GM12891 (cell line): ENCODE data around the gene DNAJC3.
"Not testable (repeated sequence)": the region's sequence is repeated elsewhere in the genome, so short reads cannot be mapped to it uniquely, and the experiment has no call there.

Experiments
- DNase-seq: peaks from one replicate; pipeline ENCODE4 v3.0.0; 2011; ENCODE audit warnings: low spot score; ENCODE audit not compliant: insufficient read length
- FAIRE-seq: peaks from 2 replicates; lab custom pipeline; 2011; peaks lifted over from hg19 to GRCh38; lab: Jason Lieb, UNC
- PAX5 ChIP-seq: IDR thresholded peaks from 2 replicates; pipeline ENCODE4 v1.6.1; 2011; ENCODE audit warnings: low read length, moderate library complexity, mild to moderate bottlenecking; ENCODE audit not compliant: insufficient read depth, severe bottlenecking
- POLR2A ChIP-seq: IDR thresholded peaks from 2 replicates; pipeline ENCODE4 v1.6.1; 2011; ENCODE audit warnings: low read depth, low read length, control low read depth
- POLR2AphosphoS5 ChIP-seq: IDR thresholded peaks from 2 replicates; pipeline ENCODE4 v1.6.1; 2011; ENCODE audit warnings: low read depth, low read length, control low read depth
- POU2F2 ChIP-seq: IDR thresholded peaks from 2 replicates; pipeline ENCODE4 v1.6.1; 2011; ENCODE audit warnings: low read depth, mild to moderate bottlenecking, control low read depth, low read length, moderate library complexity
- SPI1 ChIP-seq: IDR thresholded peaks from 2 replicates; pipeline ENCODE4 v1.6.1; 2011; ENCODE audit warnings: low read depth, low read length, control low read depth
- TAF1 ChIP-seq: IDR thresholded peaks from 2 replicates; pipeline ENCODE4 v1.6.1; 2011; ENCODE audit warnings: low read depth, low read length, control low read depth

DNAJC3 gene

DNA sequence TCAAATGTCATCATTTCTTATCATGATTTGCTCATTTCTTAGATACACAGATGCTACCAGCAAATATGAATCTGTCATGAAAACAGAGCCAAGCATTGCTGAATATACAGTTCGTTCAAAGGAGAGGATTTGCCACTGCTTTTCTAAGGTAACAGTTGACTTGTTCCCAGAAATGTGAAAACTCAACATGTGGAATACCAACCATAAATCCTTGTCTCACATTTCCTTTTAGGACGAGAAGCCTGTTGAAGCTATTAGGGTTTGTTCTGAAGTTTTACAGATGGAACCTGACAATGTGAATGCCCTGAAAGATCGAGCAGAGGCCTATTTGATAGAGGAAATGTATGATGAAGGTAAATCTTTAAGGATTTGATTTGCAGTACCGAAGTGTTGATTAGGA lies 86.7 kb downstream of the DNAJC3 start:
- no peak for DNase-seq
- peak; percentile 63 for FAIRE-seq
- TF ChIP-seq TAF1 (no peak), POU2F2 (no peak), PAX5 (no peak), POLR2AphosphoS5 (no peak), SPI1 (no peak), POLR2A (no peak)

DNA sequence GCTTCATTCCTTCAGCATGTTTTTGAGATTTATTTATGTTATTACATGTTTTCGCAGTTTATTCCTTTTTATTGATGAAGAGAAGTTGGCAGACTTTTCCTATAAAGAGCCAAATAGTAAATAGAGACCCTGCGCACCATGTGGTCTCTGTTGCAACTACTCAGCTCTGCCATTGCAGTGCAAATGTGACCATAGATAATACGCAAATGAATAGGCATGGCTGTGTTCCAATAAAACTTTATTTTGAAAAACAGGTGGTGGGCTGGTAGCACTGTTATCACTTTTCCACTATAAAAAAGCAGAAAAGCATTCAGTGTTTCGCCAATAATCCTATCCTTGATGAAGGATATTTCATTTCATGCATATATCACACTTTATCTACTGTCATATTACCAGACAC lies 95.0 kb downstream of the DNAJC3 start:
- FAIRE-seq (no peak), DNase-seq (no peak)
- TF ChIP-seq POLR2A, result no peak
- no peak for TF ChIP-seq POU2F2
- TF ChIP-seq SPI1, result no peak
- no peak for TF ChIP-seq PAX5
- no peak for TF ChIP-seq TAF1
- no peak for TF ChIP-seq POLR2AphosphoS5

DNA sequence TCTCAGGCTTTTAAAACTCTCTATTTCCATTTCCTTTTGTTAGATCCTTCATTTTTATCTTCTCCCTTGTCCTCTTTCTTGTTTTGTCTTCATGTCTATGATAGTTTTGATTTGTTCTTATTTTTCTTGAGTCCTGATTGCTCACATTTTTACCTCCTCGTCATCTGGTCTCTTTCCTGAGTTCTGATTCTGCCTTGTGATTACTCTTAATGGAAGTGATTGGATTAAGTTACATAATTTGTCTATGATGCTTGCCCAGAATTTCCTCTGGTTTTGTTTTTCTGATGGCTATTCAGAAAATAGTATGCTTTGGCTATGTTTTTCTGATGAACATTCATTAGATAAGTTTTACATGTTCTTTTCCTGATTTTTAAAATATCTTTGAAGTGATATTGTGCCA lies 102.6 kb downstream of the DNAJC3 start:
- no peak for TF ChIP-seq PAX5
- no peak for TF ChIP-seq POLR2A
- TF ChIP-seq TAF1, result no peak
- TF ChIP-seq POU2F2, result no peak
- no peak for TF ChIP-seq POLR2AphosphoS5
- no peak for TF ChIP-seq SPI1
- DNase-seq, result no peak
- FAIRE-seq, result no peak

DNA sequence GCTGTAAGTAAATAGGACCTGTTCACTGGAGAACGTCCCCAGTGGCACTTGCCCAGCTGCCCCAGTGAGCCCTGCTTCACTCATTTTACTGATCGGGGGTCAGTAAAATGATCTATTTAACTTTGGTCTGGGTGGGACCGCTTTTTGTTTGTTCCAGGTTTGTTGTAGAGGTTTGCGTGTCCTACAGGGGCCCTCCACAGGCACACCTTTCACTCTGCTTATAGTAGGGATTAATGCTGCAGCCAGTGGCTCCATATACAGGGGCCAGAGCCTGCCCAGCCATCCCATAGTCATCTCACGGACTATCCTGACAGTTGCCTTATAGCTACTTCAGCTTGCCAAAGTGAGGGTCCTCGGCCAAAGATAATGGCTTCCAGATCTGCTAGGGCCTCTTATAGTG lies 104.1 kb downstream of the DNAJC3 start:
- TF ChIP-seq POLR2A (no peak), SPI1 (no peak), POLR2AphosphoS5 (no peak), TAF1 (no peak), POU2F2 (no peak)
- FAIRE-seq (no peak), DNase-seq (no peak)

DNA sequence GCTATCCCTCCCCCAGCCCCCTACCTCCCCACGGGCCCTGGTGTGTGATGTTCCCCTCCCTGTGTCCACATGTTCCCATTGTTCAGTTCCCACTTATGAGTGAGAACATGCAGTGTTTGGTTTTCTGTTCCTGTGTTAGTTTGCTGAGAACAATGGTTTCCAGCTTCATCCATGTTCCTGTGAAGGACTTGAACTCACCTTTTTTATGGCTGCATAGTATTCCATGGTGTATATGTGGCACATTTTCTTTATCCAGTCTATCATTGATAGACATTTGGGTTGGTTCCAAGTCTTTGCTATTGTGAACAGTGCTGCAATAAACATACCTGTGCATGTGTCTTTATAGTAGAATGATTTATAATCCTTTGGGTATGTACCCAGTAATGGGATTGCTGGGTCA lies 105.0 kb downstream of the DNAJC3 start:
- not testable (repeated sequence) for DNase-seq, FAIRE-seq

DNA sequence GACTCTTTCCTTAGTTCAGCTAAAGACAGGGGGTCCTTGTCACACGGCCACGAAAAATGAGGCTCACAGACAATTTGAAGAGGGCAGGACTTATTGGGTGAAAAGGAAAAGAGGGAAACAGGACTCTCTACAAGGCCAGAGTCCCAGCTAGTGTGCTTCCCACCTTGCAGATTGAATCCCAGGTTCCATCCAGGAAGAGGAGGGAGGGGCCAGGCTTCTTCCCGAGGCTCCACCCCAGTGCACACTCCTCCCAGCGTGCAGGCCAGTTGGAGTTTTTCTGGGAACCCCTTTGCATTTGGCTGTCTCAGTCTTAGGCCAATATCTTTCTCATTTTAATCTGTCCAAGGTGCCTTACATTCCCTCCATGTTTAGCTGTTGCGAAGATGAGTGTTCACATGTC lies 106.8 kb downstream of the DNAJC3 start:
- FAIRE-seq (no peak), DNase-seq (no peak)
- TF ChIP-seq POLR2A, result no peak
- TF ChIP-seq PAX5, result no peak
- TF ChIP-seq POU2F2, result no peak
- TF ChIP-seq TAF1, result no peak
- no peak for TF ChIP-seq SPI1
- TF ChIP-seq POLR2AphosphoS5, result no peak

DNA sequence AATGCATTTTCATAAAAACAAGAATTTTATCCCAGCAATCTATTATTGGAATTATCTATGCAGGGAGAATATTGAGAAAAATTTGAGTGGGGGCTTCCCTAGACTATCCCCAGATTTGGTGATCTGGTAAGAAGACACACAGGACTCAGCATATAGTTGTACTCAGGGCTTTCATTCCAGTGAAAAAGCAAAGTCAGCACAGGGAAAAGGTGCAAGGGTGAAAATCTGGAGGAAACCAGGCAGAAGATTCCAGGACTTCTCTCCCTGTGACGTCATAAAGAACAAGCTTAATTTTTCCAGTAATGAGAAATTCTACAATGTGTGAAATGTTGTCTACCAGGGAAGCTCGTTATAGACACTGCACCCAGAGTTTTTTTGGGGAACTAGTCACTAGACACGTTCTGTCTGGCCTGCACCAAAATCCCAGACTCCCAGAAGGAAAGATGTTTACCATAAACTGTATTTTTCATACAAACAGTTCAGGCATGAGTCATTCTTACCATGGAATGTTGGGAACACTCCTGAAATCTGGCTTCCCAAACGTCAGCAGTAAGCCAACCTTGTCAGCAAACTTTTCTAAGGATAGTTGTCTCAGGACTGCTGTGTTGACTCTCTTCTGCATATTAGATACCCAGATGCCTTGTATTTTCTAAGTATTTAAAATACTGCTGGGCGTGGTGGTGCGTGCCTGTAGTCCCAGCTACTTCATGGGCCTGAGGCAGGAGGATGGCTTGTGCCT lies 107.4 kb downstream of the DNAJC3 start:
- FAIRE-seq, result no peak
- no peak for TF ChIP-seq POLR2A
- no peak for TF ChIP-seq POLR2AphosphoS5
- no peak for TF ChIP-seq POU2F2
- no peak for TF ChIP-seq TAF1
- no peak for TF ChIP-seq SPI1
- TF ChIP-seq PAX5, result no peak
- no peak for DNase-seq

DNA sequence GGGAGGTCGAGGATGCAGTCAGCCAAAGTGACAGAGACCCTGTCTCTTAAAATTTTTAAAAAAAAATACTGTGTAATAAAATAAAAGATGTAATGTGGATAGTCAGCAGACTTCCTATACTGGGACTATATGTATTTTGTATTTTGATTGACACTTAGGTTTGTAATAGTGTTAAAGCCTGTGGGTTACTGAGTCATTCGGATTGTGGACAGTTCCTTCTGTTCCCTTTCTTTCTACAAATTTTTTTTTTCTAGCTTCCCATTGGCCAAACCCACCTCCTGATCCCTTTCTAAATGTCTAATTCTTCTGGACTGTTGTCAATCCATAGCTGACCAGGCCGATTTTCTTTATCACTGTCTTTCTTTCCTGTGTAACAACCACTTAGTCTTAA lies 108.0 kb downstream of the DNAJC3 start:
- TF ChIP-seq SPI1 (no peak), POU2F2 (no peak), PAX5 (no peak), POLR2AphosphoS5 (no peak)
- DNase-seq (no peak), FAIRE-seq (no peak)

DNA sequence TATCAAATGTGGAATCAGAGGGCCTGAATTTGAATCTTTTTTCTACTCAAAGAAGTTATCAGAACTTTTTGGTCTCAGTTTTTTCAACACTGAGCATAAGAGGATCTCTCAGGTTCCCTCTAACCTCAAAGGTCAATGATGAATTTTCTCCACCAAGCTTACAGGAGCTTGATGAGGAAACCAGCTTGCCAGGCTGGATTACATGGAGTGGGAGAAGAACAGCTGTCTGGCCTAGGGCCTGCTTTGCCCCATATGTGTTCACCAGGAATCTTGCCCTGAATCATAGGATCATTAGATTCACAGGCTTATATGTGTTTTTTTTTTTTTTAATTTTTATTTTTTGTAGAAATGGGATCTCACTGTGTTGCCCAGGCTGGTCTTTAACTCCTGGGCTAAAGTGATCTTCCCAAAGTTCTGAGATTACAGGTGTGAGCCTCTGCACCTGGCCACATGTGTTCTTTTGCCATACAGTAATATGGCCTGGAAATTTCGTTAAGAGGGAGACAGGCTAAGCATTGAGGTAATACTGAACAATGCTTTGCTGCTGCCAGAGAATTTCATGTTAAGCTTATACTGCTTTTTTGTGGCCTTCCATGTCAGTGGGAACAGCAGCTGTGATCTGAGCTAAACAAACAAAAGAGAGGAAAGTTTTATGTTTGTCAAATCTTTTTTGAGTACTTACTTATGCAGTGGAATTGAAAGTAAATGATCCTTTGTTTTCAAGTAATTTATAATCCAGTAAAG lies 110.6 kb downstream of the DNAJC3 start:
- DNase-seq (no peak), FAIRE-seq (no peak)
- TF ChIP-seq PAX5, result no peak
- TF ChIP-seq POLR2AphosphoS5, result no peak
- TF ChIP-seq POLR2A, result no peak
- no peak for TF ChIP-seq POU2F2
- no peak for TF ChIP-seq TAF1
- no peak for TF ChIP-seq SPI1

DNA sequence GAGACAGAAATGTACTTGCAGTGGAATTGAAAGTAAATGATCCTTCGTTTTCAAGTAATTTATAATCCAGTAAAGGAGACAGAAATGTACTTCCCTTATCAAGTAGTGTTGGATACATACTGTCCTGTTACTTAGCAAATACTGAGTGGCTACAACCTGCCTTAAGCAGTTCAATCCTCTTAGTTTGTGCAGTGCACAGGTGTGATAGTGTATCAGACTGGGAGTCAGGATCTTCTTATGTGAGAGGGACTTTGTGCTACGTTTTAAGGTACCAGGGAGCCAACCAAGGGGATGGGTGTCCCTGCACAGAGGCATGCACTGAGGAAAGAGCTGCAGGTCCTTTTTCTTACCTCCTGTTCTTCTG lies 111.1 kb downstream of the DNAJC3 start:
- no peak for TF ChIP-seq POLR2A
- no peak for TF ChIP-seq TAF1
- no peak for TF ChIP-seq SPI1
- no peak for TF ChIP-seq POLR2AphosphoS5
- no peak for TF ChIP-seq POU2F2
- no peak for TF ChIP-seq PAX5
- no peak for FAIRE-seq

DNA sequence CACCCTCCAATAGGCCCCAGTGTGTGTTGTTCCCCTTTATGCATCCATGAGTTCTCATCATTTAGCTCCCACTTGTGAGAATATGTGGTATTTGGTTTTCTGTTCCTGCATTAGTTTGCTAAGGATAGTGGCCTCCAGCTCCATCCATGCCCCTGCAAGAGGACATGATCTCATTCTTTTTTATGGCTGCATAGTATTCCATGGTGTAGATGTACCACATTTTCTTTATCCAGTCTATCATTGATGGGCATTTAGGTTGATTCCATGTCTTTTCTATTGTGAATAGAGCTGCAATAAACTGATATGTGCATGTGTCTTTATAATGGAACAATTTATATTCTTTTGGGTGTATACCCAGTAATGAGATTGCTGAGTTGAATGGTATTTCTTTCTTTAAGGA lies 112.4 kb downstream of the DNAJC3 start:
- not testable (repeated sequence) for DNase-seq, FAIRE-seq

More for the DNA sequence above, 111.1 kb downstream of the DNAJC3 start:
- no peak for DNase-seq
